Subcutaneous abdominal adipose tissue (tissue), 5 donors: Measurements from ENCODE around the gene APOA4.

ENCODE experiments used
- H3K27ac ChIP-seq: one replicate; pipeline ENCODE4 v1.7.0; 2013; ENCODE audit warnings: low read depth, mild to moderate bottlenecking, inconsistent platforms, low read length, moderate library complexity
- H3K27me3 ChIP-seq, 5 donors: one replicate each; pipeline ENCODE4 v1.7.0; 2013; ENCODE audit warnings: low read length in 5 of 5, inconsistent platforms in 1 of 5; ENCODE audit not compliant: control insufficient read depth in 5 of 5, insufficient read depth in 4 of 5
- H3K36me3 ChIP-seq, 5 donors: one replicate each; pipeline ENCODE4 v1.7.0; 2013; ENCODE audit warnings: low read length in 5 of 5; ENCODE audit not compliant: control insufficient read depth in 5 of 5, insufficient read depth in 5 of 5
- H3K4me1 ChIP-seq, 5 donors: one replicate each; pipeline ENCODE4 v1.7.0; 2013; ENCODE audit warnings: low read length in 5 of 5, mild to moderate bottlenecking in 3 of 5, moderate library complexity in 1 of 5; ENCODE audit not compliant: control insufficient read depth in 5 of 5, insufficient read depth in 5 of 5
- H3K4me3 ChIP-seq, 5 donors: one replicate each; pipeline ENCODE4 v1.7.0; 2013; ENCODE audit warnings: low read length in 5 of 5, low read depth in 1 of 5
- H3K9ac ChIP-seq, 5 donors: one replicate each; pipeline ENCODE4 v1.7.0; 2013; ENCODE audit warnings: low read length in 5 of 5, mild to moderate bottlenecking in 4 of 5, moderate library complexity in 3 of 5
- H3K9me3 ChIP-seq, 5 donors: one replicate each; pipeline ENCODE4 v1.7.0; 2013; ENCODE audit warnings: low read length in 5 of 5; ENCODE audit not compliant: control insufficient read depth in 5 of 5
- donor health status: healthy.
- donor health status: healthy.
- donor health status: healthy.
- donor health status: healthy.
- donor health status: healthy.

The APOA4 gene

GRCh38 chr11:116772443-116773202 lies 50.5 kb downstream of the APOA4 start, which contains the start of gene BUD13:
TSS of gene BUD13 (minus strand) at chr11:116772987. CDS start at chr11:116772964, 23 bp downstream.
- Histone ChIP-seq H3K9me3 (no peaks in the 10 kb centered on the region), H3K9ac (peak within 1 kb of the TSS; percentile 89 to 98 (median 91)), H3K27me3 (no peaks in the 10 kb centered on the region), H3K36me3 (peaks cover 5 to 22% (median 9%) of the 10 kb centered on the region in 5 donors), H3K27ac (peak within 1 kb of the TSS; percentile 86), H3K4me1 (peaks cover 6 to 33% (median 31%) of the 10 kb centered on the region in 5 donors), H3K4me3 (peak within 1 kb of the TSS; percentile 76 to 96 (median 93))

GRCh38 chr11:116771935-116772334 lies 51.2 kb downstream of the APOA4 start:
- H3K36me3 ChIP-seq, result peaks cover 4 to 24% (median 9%) of the 10 kb centered on the region in 5 donors
- peak overlapping the region; percentile 89 to 98 (median 91) for H3K9ac ChIP-seq
- peak overlapping the region; percentile 86 for H3K27ac ChIP-seq
- peak overlapping the region; percentile 76 to 96 (median 93) for H3K4me3 ChIP-seq
- H3K27me3 ChIP-seq, result no peaks in the 10 kb centered on the region
- no peaks in the 10 kb centered on the region for H3K9me3 ChIP-seq
- H3K4me1 ChIP-seq, result peaks cover 6 to 33% (median 31%) of the 10 kb centered on the region in 5 donors
